ENCODE results near the gene KRTAP5-7. TPM values are rescaled to one million over a fixed set of nuclear protein-coding genes. Genes with fewer than 3 reads are reported as not detected.

The KRTAP5-7 gene
- total RNA-seq, 4 donors from 2014 or later: 0.41 to 4.5 (median 1.3) TPM; not detected in 1

DNA sequence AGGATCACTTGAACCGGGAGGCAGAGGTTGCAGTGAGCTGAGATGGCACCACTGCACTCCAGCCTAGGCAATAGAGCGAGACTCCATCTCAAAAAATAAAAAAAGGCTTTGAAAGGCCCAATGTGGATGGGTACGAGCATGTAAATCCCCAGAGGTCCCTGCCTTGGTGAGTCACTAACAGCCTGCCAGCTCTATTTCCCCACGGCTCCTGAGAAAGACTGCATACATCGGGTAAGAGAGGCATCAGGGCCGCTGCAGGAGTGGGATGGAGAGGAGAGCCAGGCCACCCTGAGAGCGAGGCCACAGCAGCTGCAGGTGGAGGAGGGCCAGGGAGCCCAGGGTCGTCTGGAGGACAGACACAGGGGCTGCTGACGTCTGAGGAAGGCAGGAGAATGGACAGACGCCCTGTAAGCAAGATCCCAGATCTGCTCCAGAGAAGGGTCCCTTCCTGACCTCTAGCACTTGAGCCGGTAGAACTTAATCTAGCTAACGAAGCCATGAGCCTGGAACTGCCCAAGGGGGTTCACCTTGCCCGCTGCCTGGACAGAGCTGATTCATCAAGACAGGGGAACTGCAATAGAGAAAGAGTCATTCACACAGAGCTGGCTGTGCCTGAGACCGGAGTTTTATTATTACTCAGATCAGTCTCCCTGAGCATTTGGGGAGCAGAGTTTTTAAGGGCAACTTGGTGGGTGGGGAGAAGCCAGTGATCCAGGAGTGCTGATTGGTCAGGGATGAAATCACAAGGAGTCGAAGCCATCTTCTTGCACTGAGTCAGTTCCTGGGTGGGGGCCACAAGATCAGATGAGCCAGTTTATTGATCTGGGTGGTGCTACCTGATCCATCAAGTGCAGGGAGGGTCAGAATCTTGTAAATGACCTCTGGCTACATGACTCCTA, 16.1 kb downstream of the KRTAP5-7 start:
- H3K36me3 ChIP-seq: no peaks in the 10 kb centered on the region
- no peak for DNase-seq
- no peaks in the 10 kb centered on the region for H3K9me3 ChIP-seq
- H3K4me3 ChIP-seq: no peak overlapping the region
- no peaks in the 10 kb centered on the region for H3K4me1 ChIP-seq
- H3K27me3 ChIP-seq: no peaks in the 10 kb centered on the region
- TF ChIP-seq EP300 (IDR thresholded peaks at IDR 0.05; ENCODE audit: low read depth): no peak
- TF ChIP-seq POLR2A (IDR thresholded peaks at IDR 0.05): no peak
- no peak for TF ChIP-seq POLR2AphosphoS5 (IDR thresholded peaks at IDR 0.05)
- TF ChIP-seq, protein P1, sequence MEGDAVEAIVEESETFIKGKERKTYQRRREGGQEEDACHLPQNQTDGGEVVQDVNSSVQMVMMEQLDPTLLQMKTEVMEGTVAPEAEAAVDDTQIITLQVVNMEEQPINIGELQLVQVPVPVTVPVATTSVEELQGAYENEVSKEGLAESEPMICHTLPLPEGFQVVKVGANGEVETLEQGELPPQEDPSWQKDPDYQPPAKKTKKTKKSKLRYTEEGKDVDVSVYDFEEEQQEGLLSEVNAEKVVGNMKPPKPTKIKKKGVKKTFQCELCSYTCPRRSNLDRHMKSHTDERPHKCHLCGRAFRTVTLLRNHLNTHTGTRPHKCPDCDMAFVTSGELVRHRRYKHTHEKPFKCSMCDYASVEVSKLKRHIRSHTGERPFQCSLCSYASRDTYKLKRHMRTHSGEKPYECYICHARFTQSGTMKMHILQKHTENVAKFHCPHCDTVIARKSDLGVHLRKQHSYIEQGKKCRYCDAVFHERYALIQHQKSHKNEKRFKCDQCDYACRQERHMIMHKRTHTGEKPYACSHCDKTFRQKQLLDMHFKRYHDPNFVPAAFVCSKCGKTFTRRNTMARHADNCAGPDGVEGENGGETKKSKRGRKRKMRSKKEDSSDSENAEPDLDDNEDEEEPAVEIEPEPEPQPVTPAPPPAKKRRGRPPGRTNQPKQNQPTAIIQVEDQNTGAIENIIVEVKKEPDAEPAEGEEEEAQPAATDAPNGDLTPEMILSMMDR (IDR thresholded peaks at IDR 0.05): no peak
- intact Hi-C loops (cut with DNase I; ENCODE audit: low total_unique reads) (no loop called here), in situ Hi-C loops (cut with MboI; ENCODE audit: low pct_ligation_motif_present in 1 of 4, low pct_unique_long_range_greater_than_20kb in 1 of 4, low sequenced_read_pairs in 3 of 4) (no loop called here)
- no peak overlapping the region for H3K27ac ChIP-seq
- 68 to 95% methylated on average over 4 to 15 of the region's 15 CpGs for WGBS, 2 donors (ENCODE audit: low coverage in 1 of 2)

DNA sequence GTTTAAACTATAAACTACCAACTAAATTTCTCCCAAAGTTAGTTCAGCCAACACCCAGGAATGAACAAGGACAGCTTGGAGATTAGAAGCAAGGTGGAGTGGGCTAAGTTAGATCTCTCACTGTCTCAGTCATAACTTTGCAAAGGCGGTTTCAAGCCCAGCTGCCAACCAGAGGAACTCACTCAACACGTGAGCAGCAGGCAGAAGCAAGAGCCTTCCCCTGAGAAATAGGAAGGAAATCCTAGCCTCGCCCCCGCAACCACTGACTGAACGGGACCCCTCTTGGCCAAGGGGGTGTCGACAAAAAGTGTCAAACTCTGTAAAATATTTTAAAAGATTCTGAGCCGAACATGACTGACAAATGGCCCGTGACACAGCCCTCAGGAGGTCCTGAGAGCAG, 16.8 kb downstream of the KRTAP5-7 start:
- Histone ChIP-seq H3K27ac (no peak overlapping the region), H3K36me3 (no peaks in the 10 kb centered on the region), H3K27me3 (no peaks in the 10 kb centered on the region), H3K9me3 (no peaks in the 10 kb centered on the region), H3K4me3 (no peak overlapping the region), H3K4me1 (no peaks in the 10 kb centered on the region)
- 65 to 71% methylated on average over 2 to 8 of the region's 8 CpGs for WGBS, 2 donors (ENCODE audit: low coverage in 1 of 2)
- TF ChIP-seq POLR2A (IDR thresholded peaks at IDR 0.05): no peak
- in situ Hi-C loops (cut with MboI; ENCODE audit: low pct_ligation_motif_present in 1 of 4, low pct_unique_long_range_greater_than_20kb in 1 of 4, low sequenced_read_pairs in 3 of 4) (no loop called here), intact Hi-C loops (cut with DNase I; ENCODE audit: low total_unique reads) (no loop called here)
- DNase-seq: no peak

- no peak overlapping the region for H3K27ac ChIP-seq
- no peaks in the 10 kb centered on the region for H3K36me3 ChIP-seq
- WGBS, 2 donors (ENCODE audit: low coverage in 1 of 2): 80 to 86% methylated on average over 6 of the region's 6 CpGs
- TF ChIP-seq EP300 (IDR thresholded peaks at IDR 0.05; ENCODE audit: low read depth) (no peak), POLR2AphosphoS5 (IDR thresholded peaks at IDR 0.05) (no peak), POLR2A (IDR thresholded peaks at IDR 0.05) (no peak)
- TF ChIP-seq, protein P1 (IDR thresholded peaks at IDR 0.05): no peak
- no peaks in the 10 kb centered on the region for H3K27me3 ChIP-seq
- in situ Hi-C loops (cut with MboI; ENCODE audit: low pct_ligation_motif_present in 1 of 4, low pct_unique_long_range_greater_than_20kb in 1 of 4, low sequenced_read_pairs in 3 of 4) (no loop called here), intact Hi-C loops (cut with DNase I; ENCODE audit: low total_unique reads) (no loop called here)
- no peak overlapping the region for H3K4me3 ChIP-seq
- no peaks in the 10 kb centered on the region for H3K9me3 ChIP-seq
- DNase-seq: no peak
- H3K4me1 ChIP-seq: no peaks in the 10 kb centered on the region
These were observed 17.6 kb downstream of the KRTAP5-7 start for GRCh38 chr11:71544525-71545214.

DNA sequence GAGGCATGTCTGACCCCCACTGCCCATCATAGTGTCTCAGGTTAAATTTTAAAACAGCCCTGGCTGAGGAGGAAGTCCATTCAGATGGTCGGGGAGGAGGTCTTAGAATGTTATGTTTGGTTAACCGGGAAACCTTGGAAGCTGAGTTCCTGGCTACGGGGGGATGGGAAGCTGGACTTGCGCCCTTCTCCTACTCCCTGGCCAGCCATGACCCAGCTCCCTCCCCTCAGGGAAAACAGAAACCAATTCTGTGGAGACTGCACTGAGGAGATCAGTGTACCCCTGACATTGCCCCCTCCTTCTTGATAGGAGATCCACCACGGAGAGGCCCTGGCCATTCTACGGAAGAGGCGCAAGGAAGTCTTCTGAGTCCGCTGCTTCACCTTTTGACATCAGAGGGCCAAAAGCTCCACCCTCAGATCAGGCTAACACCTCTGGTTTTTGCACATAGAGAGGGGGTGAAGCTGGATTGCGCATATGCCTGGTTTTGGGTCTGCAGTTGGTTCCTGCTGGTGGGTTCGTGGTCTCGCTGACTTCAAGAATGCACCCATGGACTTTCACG, 18.4 kb downstream of the KRTAP5-7 start:
- H3K36me3 ChIP-seq: no peaks in the 10 kb centered on the region
- no peak overlapping the region for H3K4me3 ChIP-seq
- no peak for DNase-seq
- in situ Hi-C loops (cut with MboI; ENCODE audit: low pct_ligation_motif_present in 1 of 4, low pct_unique_long_range_greater_than_20kb in 1 of 4, low sequenced_read_pairs in 3 of 4) (no loop called here), intact Hi-C loops (cut with DNase I; ENCODE audit: low total_unique reads) (no loop called here)
- H3K9me3 ChIP-seq: no peaks in the 10 kb centered on the region
- H3K27ac ChIP-seq: no peak overlapping the region
- no peaks in the 10 kb centered on the region for H3K4me1 ChIP-seq
- WGBS, 2 donors (ENCODE audit: low coverage in 1 of 2): 89 to 91% methylated on average over 4 to 12 of the region's 12 CpGs
- no peaks in the 10 kb centered on the region for H3K27me3 ChIP-seq
- TF ChIP-seq POLR2AphosphoS5 (IDR thresholded peaks at IDR 0.05) (no peak), POLR2A (IDR thresholded peaks at IDR 0.05) (no peak), EP300 (IDR thresholded peaks at IDR 0.05; ENCODE audit: low read depth) (no peak)
- TF ChIP-seq, protein P1 (IDR thresholded peaks at IDR 0.05): no peak

All from transverse colon (tissue), 4 donors.